Keratinocyte (primary cell): ENCODE data around the gene ABCC4. TPM values are rescaled to one million over a fixed set of nuclear protein-coding genes. Genes with fewer than 3 reads are reported as not detected.

Source experiments
- DNase-seq: peaks from one replicate; pipeline ENCODE4 v3.0.0-alpha.2; 2011; ENCODE audit warnings: low read depth, missing footprints, low spot score
- FAIRE-seq: peaks from 2 replicates; lab custom pipeline; 2011; peaks lifted over from hg19 to GRCh38; lab: Jason Lieb, UNC
- H2AFZ ChIP-seq: 2 replicates; pipeline ENCODE4 v1.6.0; 2012; ENCODE audit warnings: low read length, control low read depth, inconsistent platforms; ENCODE audit not compliant: control insufficient read depth
- H3K27ac ChIP-seq: 2 replicates; pipeline ENCODE4 v1.5.1; 2011; ENCODE audit warnings: low read length; ENCODE audit not compliant: control insufficient read depth, insufficient read depth
- H3K27me3 ChIP-seq: 3 replicates; pipeline ENCODE4 v1.6.0; 2011; ENCODE audit warnings: low read length; ENCODE audit not compliant: control insufficient read depth, insufficient read depth; ENCODE audit errors: extremely low read depth
- H3K36me3 ChIP-seq, 2 experiments: 2 replicates in 1 of 2; 3 replicates in 1 of 2; pipeline ENCODE4 v1.5.1; 2011; ENCODE audit warnings: low read length in 2 of 2, mild to moderate bottlenecking in 1 of 2; ENCODE audit not compliant: control insufficient read depth in 2 of 2, insufficient read depth in 2 of 2; ENCODE audit errors: extremely low read depth in 1 of 2
- H3K4me1 ChIP-seq: 3 replicates; pipeline ENCODE4 v1.5.1; 2011; ENCODE audit warnings: low read length; ENCODE audit not compliant: control insufficient read depth, insufficient read depth; ENCODE audit errors: extremely low read depth
- H3K4me2 ChIP-seq: 3 replicates; pipeline ENCODE4 v1.6.0; 2011; ENCODE audit warnings: low read depth, low read length; ENCODE audit not compliant: control insufficient read depth, insufficient read depth; ENCODE audit errors: extremely low read depth
- H3K4me3 ChIP-seq, 3 experiments: fragments of 200-600 bp in 1 of 3; sonication (generic) in 1 of 3; 2 replicates in 2 of 3; 3 replicates in 1 of 3; pipeline ENCODE4 v1.5.1; 2011 to 2016; ENCODE audit warnings: low read length in 3 of 3, mild to moderate bottlenecking in 3 of 3, control low read depth in 2 of 3, inconsistent platforms in 1 of 3, low read depth in 1 of 3, mixed read lengths in 1 of 3, mixed run types in 1 of 3, moderate library complexity in 1 of 3; ENCODE audit not compliant: control insufficient read depth in 2 of 3, insufficient read depth in 2 of 3; ENCODE audit errors: extremely low read depth in 1 of 3
- H3K79me2 ChIP-seq: 2 replicates; pipeline ENCODE4 v1.6.0; 2012; ENCODE audit warnings: low read length; ENCODE audit not compliant: control insufficient read depth, insufficient read depth
- H3K9ac ChIP-seq: 3 replicates; pipeline ENCODE4 v1.6.0; 2011; ENCODE audit warnings: low read length; ENCODE audit not compliant: control insufficient read depth, insufficient read depth; ENCODE audit errors: extremely low read depth
- H3K9me1 ChIP-seq: 3 replicates; pipeline ENCODE4 v1.6.0; 2011; ENCODE audit warnings: low read length; ENCODE audit not compliant: control insufficient read depth, insufficient read depth; ENCODE audit errors: extremely low read depth
- H3K9me3 ChIP-seq: 2 replicates; pipeline ENCODE4 v1.5.1; 2012; ENCODE audit warnings: low read depth, low read length; ENCODE audit not compliant: control insufficient read depth
- H4K20me1 ChIP-seq: 3 replicates; pipeline ENCODE4 v1.6.0; 2011; ENCODE audit warnings: low read length; ENCODE audit not compliant: control insufficient read depth, insufficient read depth; ENCODE audit errors: extremely low read depth
- EZH2 ChIP-seq: IDR thresholded peaks from one replicate; pipeline ENCODE4 v1.6.1; 2012; ENCODE audit warnings: inconsistent platforms, mild to moderate bottlenecking, low read length, moderate library complexity
- dilution Hi-C: fragments of 300-500 bp; cut with MboI; formaldehyde crosslinking; loops from one replicate; pipeline ENCODE4 v1.7.0; 2020; ENCODE audit warnings: low sequenced_read_pairs; ENCODE audit not compliant: extremely low pct_ligation_motif_present
- polyA plus RNA-seq, 5 experiments: library from polyadenylated mRNA; depleted of rRNA in 3 of 5; stranded (reverse) in 3 of 5; stranded (forward) in 1 of 5; unstranded in 1 of 5; fragments of >200 nt; gene quantifications; 1 replicate in 1 of 5; 2 replicates in 3 of 5; 3 replicates in 1 of 5; pipeline versions ENCODE4 v1.2.1 to v1.2.3, GENCODE V29; 2011 to 2012; ENCODE audit warnings: missing spikeins in 2 of 5, low read depth in 1 of 5, low replicate concordance in 1 of 5
- TF ChIP-seq, protein P1 (sequence below), 3 experiments: IDR thresholded peaks in 1 of 3; conservative IDR thresholded peaks in 1 of 3; optimal IDR thresholded peaks in 1 of 3; 2 replicates in 2 of 3; 3 replicates in 1 of 3; pipeline versions ENCODE3 to v1.5.1; 2011; ENCODE audit warnings: low read length in 3 of 3, mild to moderate bottlenecking in 3 of 3, moderate library complexity in 2 of 3, control low read depth in 1 of 3, inconsistent platforms in 1 of 3; ENCODE audit not compliant: insufficient read depth in 2 of 3; ENCODE audit errors: extremely low read depth in 1 of 3

Gene ABCC4
- polyA plus RNA-seq, 1 donor (not counting 4 experiments of a cell fraction or from before 2014, with no cell fraction given), result 13.8 TPM

DNA sequence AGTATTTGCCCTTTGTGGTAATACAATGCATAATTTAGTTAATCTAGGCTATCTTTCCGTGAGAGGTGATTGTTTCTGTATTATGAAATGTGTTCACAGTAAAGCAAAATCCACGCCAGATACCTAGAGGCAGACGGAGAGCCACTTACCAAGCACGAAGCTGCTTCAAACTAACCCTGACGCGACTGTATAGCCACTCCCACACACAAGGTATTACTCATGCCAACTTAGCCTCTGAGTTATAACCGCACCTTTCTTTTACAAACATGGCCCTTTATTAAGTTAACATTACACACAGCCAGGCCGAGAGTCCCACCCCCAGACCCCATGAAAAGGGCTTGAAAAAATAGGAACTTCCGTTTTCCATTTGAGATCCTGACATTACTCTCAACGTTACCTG is 185.7 kb downstream of the ABCC4 start:
- FAIRE-seq (peak; percentile 88), DNase-seq (peak; percentile 68)
- Histone ChIP-seq H4K20me1 (no peaks in the 10 kb centered on the region), H3K27me3 (no peaks in the 10 kb centered on the region), H3K79me2 (no peaks in the 10 kb centered on the region), H3K9ac (peak overlapping the region; percentile 61), H3K4me1 (peaks cover 17% of the 10 kb centered on the region), H3K4me2 (peak overlapping the region; percentile 59), H3K9me3 (no peaks in the 10 kb centered on the region), H3K27ac (peak overlapping the region; percentile 82), H3K36me3 (peaks cover 0 to 1% of the 10 kb centered on the region in 2 experiments), H2AFZ (peak overlapping the region; percentile 51), H3K9me1 (no peaks in the 10 kb centered on the region), H3K4me3 (peak overlapping the region in 1 of 3 experiments; percentile 37)
- dilution Hi-C loops, result no loop called here
- TF ChIP-seq, protein P1, sequence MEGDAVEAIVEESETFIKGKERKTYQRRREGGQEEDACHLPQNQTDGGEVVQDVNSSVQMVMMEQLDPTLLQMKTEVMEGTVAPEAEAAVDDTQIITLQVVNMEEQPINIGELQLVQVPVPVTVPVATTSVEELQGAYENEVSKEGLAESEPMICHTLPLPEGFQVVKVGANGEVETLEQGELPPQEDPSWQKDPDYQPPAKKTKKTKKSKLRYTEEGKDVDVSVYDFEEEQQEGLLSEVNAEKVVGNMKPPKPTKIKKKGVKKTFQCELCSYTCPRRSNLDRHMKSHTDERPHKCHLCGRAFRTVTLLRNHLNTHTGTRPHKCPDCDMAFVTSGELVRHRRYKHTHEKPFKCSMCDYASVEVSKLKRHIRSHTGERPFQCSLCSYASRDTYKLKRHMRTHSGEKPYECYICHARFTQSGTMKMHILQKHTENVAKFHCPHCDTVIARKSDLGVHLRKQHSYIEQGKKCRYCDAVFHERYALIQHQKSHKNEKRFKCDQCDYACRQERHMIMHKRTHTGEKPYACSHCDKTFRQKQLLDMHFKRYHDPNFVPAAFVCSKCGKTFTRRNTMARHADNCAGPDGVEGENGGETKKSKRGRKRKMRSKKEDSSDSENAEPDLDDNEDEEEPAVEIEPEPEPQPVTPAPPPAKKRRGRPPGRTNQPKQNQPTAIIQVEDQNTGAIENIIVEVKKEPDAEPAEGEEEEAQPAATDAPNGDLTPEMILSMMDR (optimal IDR thresholded peaks at IDR 0.05 in 1 of 3, IDR thresholded peaks at IDR 0.05 in 1 of 3, conservative IDR thresholded peaks at IDR 0.05 in 1 of 3; ENCODE audit: extremely low read depth in 1 of 3, insufficient read depth in 2 of 3, low read length in 3 of 3), result no peak
- TF ChIP-seq EZH2, result no peak

DNA sequence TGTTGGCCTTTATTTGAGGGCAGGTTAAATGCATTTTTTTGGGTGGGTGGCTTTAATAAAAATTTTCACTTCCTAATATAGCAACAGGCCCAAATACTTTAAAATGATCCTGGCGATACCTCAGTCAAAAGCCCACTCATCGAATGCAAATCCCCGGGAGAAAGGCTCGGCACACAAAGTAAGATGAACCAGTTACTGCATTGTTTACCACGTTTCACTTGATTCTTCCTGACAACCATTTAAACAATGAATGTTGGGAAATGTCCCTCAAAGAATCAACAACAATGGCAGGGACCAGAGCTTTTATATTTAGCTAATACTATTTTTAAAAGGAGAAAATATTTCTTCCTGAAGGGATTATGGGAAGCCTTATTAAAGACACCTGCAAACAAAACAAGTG is 187.7 kb downstream of the ABCC4 start:
- Histone ChIP-seq H3K79me2 (no peaks in the 10 kb centered on the region), H3K9ac (no peak overlapping the region), H3K4me3 (no peak overlapping the region), H3K27me3 (no peaks in the 10 kb centered on the region), H3K9me3 (no peaks in the 10 kb centered on the region), H4K20me1 (no peaks in the 10 kb centered on the region), H3K36me3 (no peaks in the 10 kb centered on the region), H3K9me1 (no peaks in the 10 kb centered on the region), H2AFZ (no peak overlapping the region), H3K27ac (no peak overlapping the region), H3K4me1 (peaks cover 17% of the 10 kb centered on the region), H3K4me2 (no peak overlapping the region)
- TF ChIP-seq EZH2, result no peak
- TF ChIP-seq, protein P1 (optimal IDR thresholded peaks at IDR 0.05 in 1 of 3, IDR thresholded peaks at IDR 0.05 in 1 of 3, conservative IDR thresholded peaks at IDR 0.05 in 1 of 3; ENCODE audit: extremely low read depth in 1 of 3, insufficient read depth in 2 of 3, low read length in 3 of 3), result no peak
- no peak for FAIRE-seq
- dilution Hi-C loops, result no loop called here
- no peak for DNase-seq
